NCI-H2196 treated with DMSO at 0.1 percent for 48 hours (cell line): ENCODE measurements around the gene CALB2.

Experiments
- DNase-seq: peaks from one replicate; lab custom pipeline; 2025; ENCODE audit not compliant: unreplicated experiment; lab: John Stamatoyannopoulos, UW

CALB2 gene

GRCh38 chr16:71424626-71425025 lies 66.1 kb downstream of the CALB2 start:
- DNase-seq, result no peak

GRCh38 chr16:71425746-71426068 lies 67.2 kb downstream of the CALB2 start:
- DNase-seq, result no peak

GRCh38 chr16:71426069-71426879 lies 67.8 kb downstream of the CALB2 start:
- DNase-seq, result no peak

GRCh38 chr16:71426880-71427615 lies 68.5 kb downstream of the CALB2 start:
- DNase-seq, result no peak

GRCh38 chr16:71428385-71428784 lies 69.9 kb downstream of the CALB2 start:
- no peak for DNase-seq

GRCh38 chr16:71428883-71429282 lies 70.4 kb downstream of the CALB2 start:
- no peak for DNase-seq

GRCh38 chr16:71429581-71429980 lies 71.1 kb downstream of the CALB2 start:
- DNase-seq, result no peak

- DNase-seq, result no peak
Observed at GRCh38 chr16:71430744-71431143, 72.2 kb downstream of the CALB2 start.

GRCh38 chr16:71431176-71431575 lies 72.7 kb downstream of the CALB2 start:
- DNase-seq, result no peak

- DNase-seq, result no peak
Observed at GRCh38 chr16:71431991-71432390, 73.5 kb downstream of the CALB2 start.

- no peak for DNase-seq
Observed at GRCh38 chr16:71432906-71433305, 74.4 kb downstream of the CALB2 start.

- DNase-seq, result no peak
Observed at GRCh38 chr16:71436473-71436872, 78.0 kb downstream of the CALB2 start.

GRCh38 chr16:71439523-71439922 lies 81.0 kb downstream of the CALB2 start:
- no peak for DNase-seq
